ENCODE data around the gene MACROD1. TPM values are rescaled to one million over a fixed set of nuclear protein-coding genes. Genes with fewer than 3 reads are reported as not detected.

MACROD1 gene
- total and polyA plus RNA-seq, 9 donors = 21.1 to 50.2 (median 32.2) TPM

GRCh38 chr11:64025205-64025604 is 140.7 kb downstream of the MACROD1 start:
- H3K4me3 ChIP-seq = no peak overlapping the region
- no peak for DNase-seq
- H3K9me3 ChIP-seq = no peaks in the 10 kb centered on the region
- 75 to 87% (median 78%) methylated on average over 4 of the region's 4 CpGs for WGBS, 3 donors
- TF ChIP-seq EP300 (IDR thresholded peaks at IDR 0.05) (no peak), CTCF (IDR thresholded peaks at IDR 0.05) (no peak), POLR2A (IDR thresholded peaks at IDR 0.05) (no peak)
- H3K36me3 ChIP-seq = no peaks in the 10 kb centered on the region
- H3K27ac ChIP-seq = no peak overlapping the region
- H3K27me3 ChIP-seq = no peaks in the 10 kb centered on the region
- intact Hi-C loops (cut with DNase I) = no loop called here
- peaks cover 6% of the 10 kb centered on the region for H3K4me1 ChIP-seq (ENCODE audit: insufficient read depth)

DNA sequence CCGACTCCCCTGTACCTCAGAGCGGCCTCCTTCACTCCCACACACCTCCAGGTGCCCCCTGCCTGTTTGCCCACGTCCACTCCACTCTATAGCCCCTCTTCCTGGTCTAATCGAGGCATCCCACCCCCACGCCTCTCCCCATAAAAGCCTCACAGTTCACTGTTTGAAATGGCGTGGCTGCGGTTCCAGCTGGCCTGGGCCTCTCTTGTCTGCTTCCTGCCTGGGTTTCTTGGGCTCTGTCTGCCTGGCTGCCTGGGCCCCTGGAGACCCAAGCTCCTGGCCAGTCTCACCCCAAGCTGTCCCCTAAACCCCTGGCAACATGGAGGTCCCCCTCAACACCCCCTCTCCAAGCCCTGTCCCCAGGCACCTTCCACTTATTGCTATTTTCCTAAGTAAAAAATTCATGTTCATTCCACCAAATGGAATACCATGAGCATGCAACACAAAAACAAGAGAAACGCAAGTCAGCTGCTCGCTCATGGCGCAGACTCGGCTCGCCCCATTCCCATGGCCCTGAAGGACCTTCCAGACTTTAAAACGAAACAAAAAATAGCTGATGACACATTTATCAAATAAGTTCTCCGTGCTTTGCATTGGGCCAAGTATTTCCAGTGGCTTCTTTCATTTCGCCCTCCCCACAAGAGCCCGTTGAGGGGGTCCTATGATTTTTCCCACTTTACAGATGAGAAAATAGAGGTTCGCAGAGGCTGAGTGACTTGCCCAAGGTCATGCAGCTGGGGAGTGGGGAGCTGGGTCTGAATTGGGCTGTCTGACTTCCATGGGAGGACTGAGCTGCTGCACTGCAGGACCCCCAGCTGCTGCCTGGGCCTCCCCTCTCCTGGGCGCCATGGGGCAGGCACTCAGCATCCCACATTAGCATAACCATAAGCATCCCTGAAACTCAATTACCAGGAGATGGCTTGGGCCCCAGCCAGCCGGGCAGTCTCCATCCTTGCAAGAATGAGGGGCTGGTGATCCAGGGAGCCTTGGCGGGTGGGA is 141.9 kb downstream of the MACROD1 start:
- H3K9me3 ChIP-seq = no peaks in the 10 kb centered on the region
- 70 to 79% (median 78%) methylated on average over 20 of the region's 20 CpGs for WGBS, 3 donors
- no peak overlapping the region for H3K27ac ChIP-seq
- H3K36me3 ChIP-seq = no peaks in the 10 kb centered on the region
- H3K4me3 ChIP-seq = no peak overlapping the region
- DNase-seq = no peak
- H3K4me1 ChIP-seq (ENCODE audit: insufficient read depth) = peaks cover 6% of the 10 kb centered on the region
- TF ChIP-seq EP300 (IDR thresholded peaks at IDR 0.05) (no peak), POLR2A (IDR thresholded peaks at IDR 0.05) (no peak), CTCF (IDR thresholded peaks at IDR 0.05) (no peak)
- H3K27me3 ChIP-seq = no peaks in the 10 kb centered on the region
- intact Hi-C loops (cut with DNase I) = no loop called here

- H3K9me3 ChIP-seq = no peaks in the 10 kb centered on the region
- no peak for TF ChIP-seq EP300 (IDR thresholded peaks at IDR 0.05)
- no peak for DNase-seq
- H3K27me3 ChIP-seq = no peaks in the 10 kb centered on the region
- no peaks in the 10 kb centered on the region for H3K36me3 ChIP-seq
- intact Hi-C loops (cut with DNase I) = no loop called here
- H3K27ac ChIP-seq = no peak overlapping the region
- H3K4me3 ChIP-seq = no peak overlapping the region
- no peaks in the 10 kb centered on the region for H3K4me1 ChIP-seq (ENCODE audit: insufficient read depth)
- WGBS, 3 donors = 63 to 77% (median 66%) methylated on average over 14 of the region's 14 CpGs
Observed at GRCh38 chr11:64022125-64022784, 143.7 kb downstream of the MACROD1 start.

GRCh38 chr11:64021757-64022093 is 144.2 kb downstream of the MACROD1 start:
- Histone ChIP-seq H3K27ac (no peak overlapping the region), H3K27me3 (no peaks in the 10 kb centered on the region), H3K4me3 (no peak overlapping the region), H3K36me3 (no peaks in the 10 kb centered on the region), H3K4me1 (ENCODE audit: insufficient read depth) (no peaks in the 10 kb centered on the region), H3K9me3 (no peaks in the 10 kb centered on the region)
- DNase-seq = no peak
- TF ChIP-seq EP300 (IDR thresholded peaks at IDR 0.05) (no peak), CTCF (IDR thresholded peaks at IDR 0.05) (no peak), POLR2A (IDR thresholded peaks at IDR 0.05) (no peak)
- intact Hi-C loops (cut with DNase I) = no loop called here
- 66 to 74% (median 66%) methylated on average over 8 to 10 of the region's 10 CpGs for WGBS, 3 donors
